ENCODE data around the gene WTAP.

Gene WTAP

DNA sequence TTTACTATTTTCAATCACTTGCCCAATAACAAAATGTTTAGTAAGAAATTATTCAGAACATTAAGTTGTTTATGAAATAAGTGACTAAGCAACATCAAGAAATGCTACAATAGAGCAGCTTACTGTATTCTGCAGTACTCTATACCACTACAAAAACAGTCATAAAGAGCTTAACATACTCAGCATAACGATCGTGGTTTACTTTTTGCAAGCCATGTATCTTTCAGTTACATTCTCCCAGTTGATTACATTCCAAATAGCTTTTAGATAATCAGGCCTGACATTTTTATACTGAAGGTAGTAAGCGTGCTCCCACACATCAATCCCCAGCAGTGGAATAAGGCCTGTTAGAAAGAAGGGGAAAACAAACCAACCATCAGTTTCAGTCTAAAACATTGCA is 45.0 kb upstream of the WTAP start:
- H3K27ac ChIP-seq = no peak overlapping the region
- TF ChIP-seq, protein P1, sequence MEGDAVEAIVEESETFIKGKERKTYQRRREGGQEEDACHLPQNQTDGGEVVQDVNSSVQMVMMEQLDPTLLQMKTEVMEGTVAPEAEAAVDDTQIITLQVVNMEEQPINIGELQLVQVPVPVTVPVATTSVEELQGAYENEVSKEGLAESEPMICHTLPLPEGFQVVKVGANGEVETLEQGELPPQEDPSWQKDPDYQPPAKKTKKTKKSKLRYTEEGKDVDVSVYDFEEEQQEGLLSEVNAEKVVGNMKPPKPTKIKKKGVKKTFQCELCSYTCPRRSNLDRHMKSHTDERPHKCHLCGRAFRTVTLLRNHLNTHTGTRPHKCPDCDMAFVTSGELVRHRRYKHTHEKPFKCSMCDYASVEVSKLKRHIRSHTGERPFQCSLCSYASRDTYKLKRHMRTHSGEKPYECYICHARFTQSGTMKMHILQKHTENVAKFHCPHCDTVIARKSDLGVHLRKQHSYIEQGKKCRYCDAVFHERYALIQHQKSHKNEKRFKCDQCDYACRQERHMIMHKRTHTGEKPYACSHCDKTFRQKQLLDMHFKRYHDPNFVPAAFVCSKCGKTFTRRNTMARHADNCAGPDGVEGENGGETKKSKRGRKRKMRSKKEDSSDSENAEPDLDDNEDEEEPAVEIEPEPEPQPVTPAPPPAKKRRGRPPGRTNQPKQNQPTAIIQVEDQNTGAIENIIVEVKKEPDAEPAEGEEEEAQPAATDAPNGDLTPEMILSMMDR (conservative IDR thresholded peaks at IDR 0.05) = no peak

DNA sequence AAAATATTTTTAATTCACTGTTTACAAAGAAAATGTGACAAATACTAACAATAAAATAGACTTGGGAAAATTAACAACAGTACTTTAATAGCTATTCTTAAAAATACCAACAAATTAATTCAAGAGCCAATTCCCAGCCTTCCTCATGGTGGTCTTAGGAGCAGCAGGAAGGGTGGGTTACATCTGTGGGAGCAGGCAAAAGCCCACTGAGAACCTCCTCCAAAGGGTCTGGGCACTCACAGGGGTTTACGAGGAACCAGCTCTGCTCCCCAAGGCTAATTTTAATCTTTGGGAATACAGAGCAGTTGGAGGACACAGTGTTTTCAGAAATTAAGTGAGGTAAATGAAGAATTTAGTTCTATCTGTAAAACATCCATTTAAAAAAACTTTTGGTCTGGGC is 44.5 kb upstream of the WTAP start:
- TF ChIP-seq, protein P1 (conservative IDR thresholded peaks at IDR 0.05) = no peak
- H3K27ac ChIP-seq = no peak overlapping the region

DNA sequence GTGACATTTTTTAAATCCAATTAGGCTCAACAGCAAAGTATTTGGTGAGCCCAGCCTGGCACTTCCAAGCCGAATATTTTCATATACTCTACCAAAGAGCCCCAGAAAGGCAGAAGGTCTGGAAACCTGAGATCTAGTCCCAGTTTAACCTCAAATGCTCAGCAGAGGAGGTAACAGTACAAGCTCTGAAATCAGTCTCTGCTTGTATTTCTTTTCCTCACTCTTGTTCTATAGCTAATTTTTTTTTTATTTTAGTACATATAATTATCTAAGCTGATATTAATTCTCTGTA is 43.3 kb upstream of the WTAP start:
- H3K27ac ChIP-seq = no peak overlapping the region

DNA sequence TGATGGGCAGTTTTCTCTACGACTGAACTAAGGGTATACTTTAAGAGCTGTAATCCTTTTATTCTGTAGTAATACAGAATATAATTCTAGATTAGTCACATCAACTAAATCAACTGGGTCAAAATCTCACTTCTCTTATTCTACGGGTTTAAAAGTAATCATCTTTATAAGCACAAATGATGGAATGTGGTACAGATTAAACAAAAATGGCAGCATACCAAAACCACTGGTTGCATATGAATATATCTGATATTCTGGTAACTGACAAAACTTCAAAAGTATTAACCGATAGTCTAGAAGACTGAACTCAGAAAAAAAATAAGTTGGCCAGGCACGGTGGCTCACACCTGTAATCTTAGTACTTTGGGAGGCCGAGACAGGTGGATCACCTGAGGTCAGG is 41.3 kb upstream of the WTAP start:
- no peak overlapping the region for H3K27ac ChIP-seq
- TF ChIP-seq, protein P1 (conservative IDR thresholded peaks at IDR 0.05) = no peak

More for the DNA sequence above, 43.3 kb upstream of the WTAP start:
- TF ChIP-seq, protein P1 (conservative IDR thresholded peaks at IDR 0.05) = no peak

DNA sequence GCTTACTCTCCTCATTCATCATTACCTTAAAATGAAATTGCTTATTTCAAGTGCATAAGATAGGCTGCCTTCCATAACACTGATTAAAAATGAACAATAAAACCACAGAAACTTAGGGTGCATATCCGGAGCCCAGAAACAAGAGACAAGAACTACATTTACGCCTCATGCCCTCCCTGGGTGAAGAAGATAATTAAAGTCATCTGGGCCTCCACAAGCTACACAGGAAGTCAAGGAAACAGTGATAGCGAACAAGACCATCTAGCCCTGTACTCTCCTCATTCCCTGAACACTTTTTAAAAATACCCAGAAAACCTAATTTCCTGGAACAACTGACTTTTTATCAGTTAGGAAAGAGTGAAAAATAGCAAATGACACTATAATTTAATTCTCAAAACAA is 40.6 kb upstream of the WTAP start:
- no peak overlapping the region for H3K27ac ChIP-seq
- TF ChIP-seq, protein P1 (conservative IDR thresholded peaks at IDR 0.05) = no peak

DNA sequence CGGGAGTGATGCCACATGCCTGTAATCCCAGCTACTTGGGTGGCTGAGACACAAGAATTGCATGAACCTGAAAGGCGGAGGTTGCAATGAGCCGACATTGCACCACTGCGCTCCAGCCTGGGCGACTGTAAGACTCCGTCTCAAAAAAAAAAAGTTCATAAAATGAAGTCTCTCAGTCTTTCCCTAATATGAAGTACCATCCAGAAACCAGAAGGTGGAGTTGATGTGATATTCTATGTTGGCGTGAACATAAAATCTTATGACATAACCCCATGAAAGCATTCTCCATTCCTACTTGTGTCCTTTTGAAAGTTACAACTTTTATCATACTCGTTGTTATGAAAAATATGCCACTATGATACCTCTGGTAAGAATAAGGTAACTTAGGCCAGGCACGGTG is 40.0 kb upstream of the WTAP start:
- no peak overlapping the region for H3K27ac ChIP-seq
- TF ChIP-seq, protein P1 (conservative IDR thresholded peaks at IDR 0.05) = no peak

DNA sequence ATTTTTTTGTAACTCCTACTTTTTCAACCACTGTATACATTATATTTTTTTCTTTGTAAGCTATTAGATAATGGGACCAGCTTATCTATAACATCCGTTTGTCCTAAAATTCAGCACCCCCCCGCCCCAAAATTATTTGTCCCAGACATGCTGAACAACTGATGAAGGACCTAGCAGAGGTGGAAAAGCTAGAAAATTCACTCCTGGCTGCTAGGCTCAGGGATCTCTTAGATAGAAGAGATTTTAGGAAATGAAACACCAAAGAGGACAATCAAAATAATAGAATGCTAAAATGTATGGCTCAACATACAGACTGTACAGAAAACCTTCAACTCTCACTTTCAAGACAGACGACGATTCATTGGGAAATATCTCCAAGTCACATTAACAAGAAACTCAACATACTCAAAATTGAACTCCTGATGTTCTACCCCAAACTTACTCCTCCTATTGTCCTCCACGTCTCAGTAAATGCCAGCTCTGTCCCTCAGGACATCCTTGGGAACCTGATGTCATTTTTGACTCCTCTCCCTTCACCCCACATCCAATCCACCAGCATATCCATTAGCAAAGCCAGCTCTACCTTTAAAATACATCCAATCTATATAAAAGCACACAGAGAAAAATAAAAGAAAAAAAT is 38.9 kb upstream of the WTAP start:
- TF ChIP-seq, protein P1 (conservative IDR thresholded peaks at IDR 0.05) = no peak
- H3K27ac ChIP-seq = no peak overlapping the region

Measured in VCaP (cell line).